HCT116 (cell line): ENCODE measurements around the gene TPO. TPM values are rescaled to one million over a fixed set of nuclear protein-coding genes. Genes with fewer than 3 reads are reported as not detected.

Experiments used
- ATAC-seq: fragments of 200-7000 bp; cut with Tn5 transposase; 2 replicates; pipeline ENCODE4 v1.9.1; 2020; ENCODE audit warnings: mild to moderate bottlenecking, moderate library complexity
- BruUV-seq: library from RNA; stranded (reverse); fragments of 400-500 nt; replicated peaks from 2 replicates; lab custom pipeline; 2021; lab: Mats Ljungman, UMichigan
- CTCF ChIA-PET: fragments of 300-600 bp; sonication (Branson Sonifier 250); formaldehyde crosslinking; loops from one replicate; lab custom pipeline; 2021; ENCODE audit warnings: antibody characterized with exemption; lab: Charles Lee
- POLR2A ChIA-PET: fragments of 300-600, 350-600 bp; sonication (Branson Sonifier 250); formaldehyde crosslinking; loops from one replicate; lab custom pipeline; 2021; ENCODE audit warnings: antibody characterized with exemption; lab: Charles Lee
- RAD21 ChIA-PET, 2 experiments: fragments of 300-600 bp; sonication (Branson Sonifier 250); formaldehyde crosslinking; loops; one replicate each; lab custom pipeline; 2023; ENCODE audit warnings: low total read pairs in 2 of 2; ENCODE audit not compliant: uncharacterized antibody in 2 of 2, unreplicated experiment in 2 of 2, low non-redundant PET in 1 of 2; lab: Charles Lee
- DNase-seq: peaks from one replicate; pipeline ENCODE4 v3.0.0-alpha.2; 2010; ENCODE audit warnings: low read depth, low spot score
- H2AFZ ChIP-seq: fragments of 200-600 bp; shearing (Covaris generic), sonication (generic); 2 replicates; pipeline ENCODE4 v1.6.1; 2017; ENCODE audit warnings: low read depth, mixed run types, mixed read lengths, antibody characterized with exemption, low read length; ENCODE audit not compliant: poor library complexity, severe bottlenecking
- H3K27ac ChIP-seq: 2 replicates; pipeline ENCODE4 v1.5.1; 2012; ENCODE audit warnings: low read depth, low read length
- H3K27me3 ChIP-seq: fragments of 200-600 bp; sonication (generic); 2 replicates; pipeline ENCODE4 v1.6.1; 2016; ENCODE audit warnings: mixed run types, low read length, mixed read lengths; ENCODE audit not compliant: insufficient read depth
- H3K36me3 ChIP-seq, 2 experiments: fragments of 200-500 bp in 1 of 2; fragments of 200-600 bp in 1 of 2; sonication (Bioruptor generic) in 1 of 2; sonication (generic) in 1 of 2; 2 replicates each; pipeline versions ENCODE4 v1.5.1 to v1.6.1; 2014 to 2016; ENCODE audit warnings: low read length in 2 of 2, inconsistent platforms in 1 of 2, mixed read lengths in 1 of 2, mixed run types in 1 of 2; ENCODE audit not compliant: insufficient read depth in 2 of 2, control insufficient read depth in 1 of 2
- H3K4me1 ChIP-seq, 2 experiments: fragments of 200-600 bp in 1 of 2; sonication (generic) in 1 of 2; 2 replicates each; pipeline versions ENCODE4 v1.5.1 to v1.6.1; 2012 to 2017; ENCODE audit warnings: low read length in 2 of 2, inconsistent platforms in 1 of 2, mild to moderate bottlenecking in 1 of 2, mixed read lengths in 1 of 2, mixed run types in 1 of 2, moderate library complexity in 1 of 2; ENCODE audit not compliant: insufficient read depth in 2 of 2, control insufficient read depth in 1 of 2
- H3K4me2 ChIP-seq: fragments of 200-600 bp; sonication (generic); 2 replicates; pipeline ENCODE4 v1.6.1; 2017; ENCODE audit warnings: mixed run types, low read length, mixed read lengths
- H3K4me3 ChIP-seq, 2 experiments: fragments of 200-600 bp in 1 of 2; sonication (generic) in 1 of 2; replicated peaks in 1 of 2; 2 replicates each; pipeline ENCODE4 v1.5.1; 2011 to 2016; ENCODE audit warnings: low read length in 2 of 2, control low read depth in 1 of 2, low read depth in 1 of 2, mild to moderate bottlenecking in 1 of 2, mixed read lengths in 1 of 2, mixed run types in 1 of 2
- H3K79me2 ChIP-seq: fragments of 200-600 bp; sonication (generic); 2 replicates; pipeline ENCODE4 v1.6.1; 2017; ENCODE audit warnings: mild to moderate bottlenecking, mixed run types, low read length, moderate library complexity, mixed read lengths; ENCODE audit not compliant: insufficient read depth
- H3K9ac ChIP-seq: fragments of 200-600 bp; sonication (generic); 2 replicates; pipeline ENCODE4 v1.6.1; 2016; ENCODE audit warnings: low read length, mixed read lengths
- H3K9me2 ChIP-seq: fragments of 200-600 bp; sonication (generic), shearing (Covaris generic); 2 replicates; pipeline ENCODE4 v1.6.1; 2017; ENCODE audit warnings: mixed run types, mild to moderate bottlenecking, moderate library complexity; ENCODE audit not compliant: insufficient read depth
- H3K9me3 ChIP-seq, 2 experiments: fragments of 200-500 bp in 1 of 2; fragments of 200-600 bp in 1 of 2; sonication (Bioruptor generic) in 1 of 2; sonication (generic) in 1 of 2; 2 replicates each; pipeline ENCODE4 v1.6.1; 2014 to 2017; ENCODE audit warnings: low read length in 2 of 2, mixed read lengths in 2 of 2, inconsistent platforms in 1 of 2, low read depth in 1 of 2, mild to moderate bottlenecking in 1 of 2, mixed run types in 1 of 2, moderate library complexity in 1 of 2; ENCODE audit not compliant: control insufficient read depth in 1 of 2, insufficient read depth in 1 of 2
- H4K20me1 ChIP-seq: fragments of 200-600 bp; sonication (generic), shearing (Covaris generic); 2 replicates; pipeline ENCODE4 v1.6.1; 2017; ENCODE audit warnings: mixed run types, mild to moderate bottlenecking, moderate library complexity; ENCODE audit not compliant: insufficient read depth
- CBX3 ChIP-seq: IDR thresholded peaks from 2 replicates; pipeline ENCODE4 v1.6.1; 2012; ENCODE audit warnings: low read depth
- ELF1 ChIP-seq: IDR thresholded peaks from 2 replicates; pipeline ENCODE4 v1.6.1; 2012; ENCODE audit warnings: low read depth, borderline replicate concordance
- EZH2phosphoT487 ChIP-seq: fragments of 200-600 bp; IDR thresholded peaks from 2 replicates; pipeline ENCODE4 v1.6.1; 2018; ENCODE audit warnings: antibody characterized with exemption, borderline replicate concordance
- MAX ChIP-seq: IDR thresholded peaks from 2 replicates; pipeline ENCODE4 v1.6.1; 2012
- POLR2A ChIP-seq: IDR thresholded peaks from 2 replicates; pipeline ENCODE4 v1.7.0; 2011; ENCODE audit warnings: borderline replicate concordance; ENCODE audit not compliant: insufficient read depth, insufficient read length; ENCODE audit errors: extremely low read depth
- SIN3A ChIP-seq: IDR thresholded peaks from 2 replicates; pipeline ENCODE4 v1.6.1; 2012; ENCODE audit warnings: low read depth
- SP1 ChIP-seq: IDR thresholded peaks from 2 replicates; pipeline ENCODE4 v1.6.1; 2012; ENCODE audit warnings: low read depth
- TCF7L2 ChIP-seq: IDR thresholded peaks from 2 replicates; pipeline ENCODE4 v1.7.0; 2011; ENCODE audit warnings: borderline replicate concordance, inconsistent platforms; ENCODE audit not compliant: insufficient read depth, insufficient read length; ENCODE audit errors: extremely low read depth
- YY1 ChIP-seq: IDR thresholded peaks from 2 replicates; pipeline ENCODE4 v1.6.1; 2011; ENCODE audit warnings: low read length, low read depth, moderate library complexity, mild to moderate bottlenecking; ENCODE audit not compliant: insufficient replicate concordance; ENCODE audit errors: extremely low read depth
- ZFX ChIP-seq: fragments of 450-650 bp; IDR thresholded peaks from 2 replicates; pipeline ENCODE4 v1.6.1; 2017
- intact Hi-C: fragments of 100-400 bp; cut with micrococcal nuclease; formaldehyde crosslinking; loops from 2 replicates; pipeline ENCODE4 v1.10.0; 2022
- total RNA-seq: library from RNA; stranded (reverse); gene quantifications from one replicate; pipeline ENCODE4 v1.2.1, GENCODE V29; 2021; ENCODE audit not compliant: unreplicated experiment
- TF ChIP-seq, protein P1 (sequence below): IDR thresholded peaks from 2 replicates; pipeline ENCODE4 v1.6.1; 2011; ENCODE audit warnings: mild to moderate bottlenecking, low read length, moderate library complexity; ENCODE audit not compliant: insufficient replicate concordance; ENCODE audit errors: extremely low read depth

The TPO gene
- total RNA-seq, 1 experiment from 2014 or later, result not detected

GRCh38 chr2:1484131-1484884 is 71.0 kb downstream of the TPO start:
- Histone ChIP-seq H3K4me3 (no peak overlapping the region), H3K4me1 (no peaks in the 10 kb centered on the region), H3K79me2 (no peaks in the 10 kb centered on the region), H3K36me3 (no peaks in the 10 kb centered on the region), H3K27ac (no peak overlapping the region), H3K9me2 (no peaks in the 10 kb centered on the region), H4K20me1 (no peaks in the 10 kb centered on the region), H3K9ac (no peak overlapping the region), H2AFZ (no peak overlapping the region), H3K27me3 (no peaks in the 10 kb centered on the region), H3K4me2 (no peak overlapping the region), H3K9me3 (no peaks in the 10 kb centered on the region)
- DNase-seq (no peak), ATAC-seq (no peak)
- no TSS peak for BruUV-seq
- intact Hi-C loops, result no loop called here
- no peak for TF ChIP-seq TCF7L2
- TF ChIP-seq SP1, result no peak
- TF ChIP-seq SIN3A, result no peak
- no peak for TF ChIP-seq MAX
- TF ChIP-seq, protein P1, sequence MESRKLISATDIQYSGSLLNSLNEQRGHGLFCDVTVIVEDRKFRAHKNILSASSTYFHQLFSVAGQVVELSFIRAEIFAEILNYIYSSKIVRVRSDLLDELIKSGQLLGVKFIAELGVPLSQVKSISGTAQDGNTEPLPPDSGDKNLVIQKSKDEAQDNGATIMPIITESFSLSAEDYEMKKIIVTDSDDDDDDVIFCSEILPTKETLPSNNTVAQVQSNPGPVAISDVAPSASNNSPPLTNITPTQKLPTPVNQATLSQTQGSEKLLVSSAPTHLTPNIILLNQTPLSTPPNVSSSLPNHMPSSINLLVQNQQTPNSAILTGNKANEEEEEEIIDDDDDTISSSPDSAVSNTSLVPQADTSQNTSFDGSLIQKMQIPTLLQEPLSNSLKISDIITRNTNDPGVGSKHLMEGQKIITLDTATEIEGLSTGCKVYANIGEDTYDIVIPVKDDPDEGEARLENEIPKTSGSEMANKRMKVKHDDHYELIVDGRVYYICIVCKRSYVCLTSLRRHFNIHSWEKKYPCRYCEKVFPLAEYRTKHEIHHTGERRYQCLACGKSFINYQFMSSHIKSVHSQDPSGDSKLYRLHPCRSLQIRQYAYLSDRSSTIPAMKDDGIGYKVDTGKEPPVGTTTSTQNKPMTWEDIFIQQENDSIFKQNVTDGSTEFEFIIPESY, result no peak
- ChIA-PET CTCF (no interaction called here), RAD21 (no interaction called here), POLR2A (no interaction called here)

GRCh38 chr2:1486670-1487069 is 73.4 kb downstream of the TPO start:
- no peak overlapping the region for H3K27ac ChIP-seq
- no peaks in the 10 kb centered on the region for H3K36me3 ChIP-seq
- intact Hi-C loops, result no loop called here
- TF ChIP-seq CBX3, result no peak
- TF ChIP-seq SP1, result no peak
- no peak for TF ChIP-seq POLR2A
- TF ChIP-seq EZH2phosphoT487, result no peak
- TF ChIP-seq ELF1, result no peak
- TF ChIP-seq YY1, result no peak
- no peak for TF ChIP-seq SIN3A
- TF ChIP-seq ZFX, result no peak
- H3K9me3 ChIP-seq, result no peaks in the 10 kb centered on the region
- DNase-seq (no peak), ATAC-seq (no peak)
- no peaks in the 10 kb centered on the region for H3K27me3 ChIP-seq
- no peak overlapping the region for H3K4me2 ChIP-seq
- no peak overlapping the region for H3K9ac ChIP-seq
- no TSS peak for BruUV-seq
- H3K4me3 ChIP-seq, result no peak overlapping the region
- no peak overlapping the region for H2AFZ ChIP-seq
- no peaks in the 10 kb centered on the region for H4K20me1 ChIP-seq
- no peaks in the 10 kb centered on the region for H3K9me2 ChIP-seq
- ChIA-PET CTCF (no interaction called here), POLR2A (no interaction called here), RAD21 (no interaction called here)
- no peaks in the 10 kb centered on the region for H3K79me2 ChIP-seq
- no peaks in the 10 kb centered on the region for H3K4me1 ChIP-seq
